ENCODE measurements around the gene LIPM. TPM values are rescaled to one million over a fixed set of nuclear protein-coding genes. Genes with fewer than 3 reads are reported as not detected.

LIPM gene
- polyA plus RNA-seq, 2 of the 4 experiments (the other 2 are of a cell fraction): not detected

GRCh38 chr10:88769384-88769783, 33.1 kb upstream of the LIPM start:
- Histone ChIP-seq H3K27ac (no peak overlapping the region), H3K4me3 (no peak overlapping the region), H3K9me3 (peaks cover 2% of the 10 kb centered on the region; the same call in 1 of the 3 replicates), H3K4me2 (no peak overlapping the region), H3K4me1 (peaks cover 9% of the 10 kb centered on the region; the same call in 2 of the 3 replicates)
- ChIA-PET POLR2A (no interaction called here), CTCF (interaction anchor here (0.6 kb wide), 1 partner anchor 201 kb away, joined by 3 read pairs; no protein-coding TSS in a partner anchor)
- DNase-seq (ENCODE audit: low read depth in 1 of 2, low spot score in 1 of 2) (no peak), ATAC-seq (no peak), FAIRE-seq (no peak)
- WGBS (ENCODE audit: missing lambda C conversion rate): 26% methylated on average over 1 of the region's 1 CpG
- TF ChIP-seq NPAS2 (CRISPR knock-in tag; IDR thresholded peaks at IDR 0.05; ENCODE audit: borderline replicate concordance) (no peak), TFCP2L1 (CRISPR knock-in tag; IDR thresholded peaks at IDR 0.05) (no peak), ZFP36 (IDR thresholded peaks at IDR 0.05; ENCODE audit: borderline replicate concordance, partially characterized antibody) (no peak), HES2 (IDR thresholded peaks at IDR 0.05) (no peak), BCL3 (IDR thresholded peaks at IDR 0.05) (no peak), MAFK (IDR thresholded peaks at IDR 0.05; ENCODE audit: partially characterized antibody) (no peak), USF2 (IDR thresholded peaks at IDR 0.05) (no peak), POLR2A (IDR thresholded peaks at IDR 0.05; ENCODE audit: low read length) (no peak), CTCF (IDR thresholded peaks at IDR 0.05) (no peak), BHLHE40 (IDR thresholded peaks at IDR 0.05; ENCODE audit: low read depth, low read length) (no peak), MAX (IDR thresholded peaks at IDR 0.05) (no peak), NR3C1 (IDR thresholded peaks at IDR 0.05) (no peak), GATA3 (IDR thresholded peaks at IDR 0.05; ENCODE audit: borderline replicate concordance) (no peak), KDM5A (IDR thresholded peaks at IDR 0.05) (no peak), SMC3 (IDR thresholded peaks at IDR 0.05) (no peak), ELK1 (IDR thresholded peaks at IDR 0.05; ENCODE audit: low read depth, low read length) (no peak), FOSB (CRISPR knock-in tag; IDR thresholded peaks at IDR 0.05) (no peak)

- FAIRE-seq: peak; percentile 39
- H3K27ac ChIP-seq: no peak overlapping the region
- H3K4me2 ChIP-seq: no peak overlapping the region
- no peaks in the 10 kb centered on the region for H3K9me3 ChIP-seq
- no peak for TF ChIP-seq JUNB (IDR thresholded peaks at IDR 0.05)
- no peak for TF ChIP-seq MAX (IDR thresholded peaks at IDR 0.05)
- TF ChIP-seq HDAC2 (IDR thresholded peaks at IDR 0.05): no peak
- TF ChIP-seq POLR2A (IDR thresholded peaks at IDR 0.05; ENCODE audit: low read length): no peak
- TF ChIP-seq SMC3 (IDR thresholded peaks at IDR 0.05): no peak
- TF ChIP-seq CHD4 (IDR thresholded peaks at IDR 0.05; ENCODE audit: borderline replicate concordance): no peak
- no peak for TF ChIP-seq MAFK (IDR thresholded peaks at IDR 0.05; ENCODE audit: partially characterized antibody)
- no peak for TF ChIP-seq ZNF302 (CRISPR knock-in tag; IDR thresholded peaks at IDR 0.05)
- TF ChIP-seq PHF8 (IDR thresholded peaks at IDR 0.05; ENCODE audit: borderline replicate concordance, low read depth): no peak
- no peak for TF ChIP-seq CBX2 (IDR thresholded peaks at IDR 0.05; ENCODE audit: borderline replicate concordance, low read depth)
- no peak for TF ChIP-seq CEBPB (IDR thresholded peaks at IDR 0.05)
- no peak for TF ChIP-seq BHLHE40 (IDR thresholded peaks at IDR 0.05; ENCODE audit: low read depth, low read length)
- no peak for TF ChIP-seq ELK1 (IDR thresholded peaks at IDR 0.05; ENCODE audit: low read depth, low read length)
- TF ChIP-seq EP300 (IDR thresholded peaks at IDR 0.05): no peak
- no peak for TF ChIP-seq MAZ (IDR thresholded peaks at IDR 0.05; ENCODE audit: borderline replicate concordance, low read depth, low read length)
- no peak for TF ChIP-seq RARB (CRISPR knock-in tag; IDR thresholded peaks at IDR 0.05)
- TF ChIP-seq FOSL2 (IDR thresholded peaks at IDR 0.05): no peak
- TF ChIP-seq FOSL2 (CRISPR knock-in tag; IDR thresholded peaks at IDR 0.05): no peak
- no peak for TF ChIP-seq CHD2 (IDR thresholded peaks at IDR 0.05; ENCODE audit: low read length, partially characterized antibody)
- no peak for TF ChIP-seq TFCP2L1 (CRISPR knock-in tag; IDR thresholded peaks at IDR 0.05)
- no peak for TF ChIP-seq POLR2AphosphoS2 (conservative IDR thresholded peaks at IDR 0.05; ENCODE audit: low read length)
- no peaks in the 10 kb centered on the region for H3K4me1 ChIP-seq
- 11% methylated on average over 2 of the region's 2 CpGs for WGBS (ENCODE audit: missing lambda C conversion rate)
- H3K4me3 ChIP-seq: no peak overlapping the region
- no peak for DNase-seq (ENCODE audit: low read depth in 1 of 2, low spot score in 1 of 2)
- ATAC-seq: no peak
- POLR2A ChIA-PET: no interaction called here
- CTCF ChIA-PET: interaction anchor here (0.9 kb wide), 1 partner anchor 13 kb away, joined by 3 read pairs; no protein-coding TSS in a partner anchor
These were observed 21.3 kb upstream of the LIPM start for GRCh38 chr10:88781206-88781605.
